ENCODE results near the gene CACNA1D. TPM values are rescaled to one million over a fixed set of nuclear protein-coding genes. Genes with fewer than 3 reads are reported as not detected.

Gene CACNA1D
- total RNA-seq, 2 donors from 2014 or later: 9.9 to 20.4 TPM

DNA sequence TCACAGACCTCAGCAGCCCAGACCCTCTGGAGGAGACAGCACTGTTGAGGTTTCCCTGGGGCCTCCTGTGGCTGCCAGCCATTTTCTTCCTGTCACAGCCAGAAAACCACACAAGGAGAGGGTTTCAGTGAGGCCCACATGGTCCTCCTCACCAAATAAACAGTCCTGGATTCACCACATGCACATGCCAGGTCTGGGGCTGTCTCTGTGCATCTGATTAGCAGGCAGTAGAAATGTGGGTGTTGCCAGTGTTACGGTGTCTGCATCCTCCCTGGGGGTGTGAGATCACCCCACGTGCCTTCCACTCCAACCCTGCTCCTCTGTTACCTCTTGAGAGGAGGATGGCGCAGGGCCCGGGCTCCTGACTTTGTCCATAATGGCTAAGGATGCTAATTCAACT is 211.4 kb downstream of the CACNA1D start:
- Histone ChIP-seq H3K27ac (peak overlapping the region in 2 of 4 donors; percentile 36 to 59), H3K4me1 (peaks cover 25% of the 10 kb centered on the region), H3K27me3 (no peaks in the 10 kb centered on the region), H3K36me3 (replicated peaks in 1 of 2; ENCODE audit: insufficient read depth in 1 of 2, low read depth in 2 of 2) (no peaks in the 10 kb centered on the region), H3K9me3 (no peaks in the 10 kb centered on the region), H3K4me3 (no peak overlapping the region)
- ATAC-seq (no peak), DNase-seq (no peak)
- WGBS, 2 donors: 76 to 80% methylated on average over 4 of the region's 4 CpGs
- intact Hi-C loops (cut with DNase I): loop anchor here (10.0 kb wide), 1 partner anchor 331 kb away; no protein-coding TSS in a partner anchor
- TF ChIP-seq, protein P1, sequence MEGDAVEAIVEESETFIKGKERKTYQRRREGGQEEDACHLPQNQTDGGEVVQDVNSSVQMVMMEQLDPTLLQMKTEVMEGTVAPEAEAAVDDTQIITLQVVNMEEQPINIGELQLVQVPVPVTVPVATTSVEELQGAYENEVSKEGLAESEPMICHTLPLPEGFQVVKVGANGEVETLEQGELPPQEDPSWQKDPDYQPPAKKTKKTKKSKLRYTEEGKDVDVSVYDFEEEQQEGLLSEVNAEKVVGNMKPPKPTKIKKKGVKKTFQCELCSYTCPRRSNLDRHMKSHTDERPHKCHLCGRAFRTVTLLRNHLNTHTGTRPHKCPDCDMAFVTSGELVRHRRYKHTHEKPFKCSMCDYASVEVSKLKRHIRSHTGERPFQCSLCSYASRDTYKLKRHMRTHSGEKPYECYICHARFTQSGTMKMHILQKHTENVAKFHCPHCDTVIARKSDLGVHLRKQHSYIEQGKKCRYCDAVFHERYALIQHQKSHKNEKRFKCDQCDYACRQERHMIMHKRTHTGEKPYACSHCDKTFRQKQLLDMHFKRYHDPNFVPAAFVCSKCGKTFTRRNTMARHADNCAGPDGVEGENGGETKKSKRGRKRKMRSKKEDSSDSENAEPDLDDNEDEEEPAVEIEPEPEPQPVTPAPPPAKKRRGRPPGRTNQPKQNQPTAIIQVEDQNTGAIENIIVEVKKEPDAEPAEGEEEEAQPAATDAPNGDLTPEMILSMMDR (IDR thresholded peaks at IDR 0.05): no peak
- TF ChIP-seq POLR2A (IDR thresholded peaks at IDR 0.05): no peak

DNA sequence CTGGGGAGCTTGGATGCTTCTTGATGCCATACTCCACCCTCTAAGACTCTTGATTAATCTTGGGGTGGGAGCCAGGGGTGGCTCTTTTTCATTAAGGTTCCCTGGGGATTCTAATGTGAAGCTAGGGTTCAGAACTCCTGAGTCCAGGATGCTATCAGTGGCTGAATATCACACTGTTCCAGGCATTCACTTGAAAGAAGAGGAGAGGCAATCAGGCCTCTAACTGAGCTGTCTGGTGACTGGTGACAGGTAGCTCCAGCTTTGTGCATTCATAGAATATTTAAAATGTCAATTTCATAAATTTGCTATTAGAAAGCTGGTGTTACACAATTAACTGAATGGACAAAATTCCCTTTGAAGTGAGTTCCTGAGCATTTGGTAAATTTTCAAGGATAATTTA is 212.8 kb downstream of the CACNA1D start:
- no peaks in the 10 kb centered on the region for H3K36me3 ChIP-seq (replicated peaks in 1 of 2; ENCODE audit: insufficient read depth in 1 of 2, low read depth in 2 of 2)
- TF ChIP-seq, protein P1 (IDR thresholded peaks at IDR 0.05): no peak
- no peak for TF ChIP-seq POLR2A (IDR thresholded peaks at IDR 0.05)
- H3K9me3 ChIP-seq: no peaks in the 10 kb centered on the region
- intact Hi-C loops (cut with DNase I): loop anchor here (10.0 kb wide), 1 partner anchor 332 kb away; no protein-coding TSS in a partner anchor
- DNase-seq (no peak), ATAC-seq (no peak)
- no peak overlapping the region for H3K4me3 ChIP-seq
- peaks cover 25% of the 10 kb centered on the region for H3K4me1 ChIP-seq
- no peaks in the 10 kb centered on the region for H3K27me3 ChIP-seq
- H3K27ac ChIP-seq: no peak overlapping the region

DNA sequence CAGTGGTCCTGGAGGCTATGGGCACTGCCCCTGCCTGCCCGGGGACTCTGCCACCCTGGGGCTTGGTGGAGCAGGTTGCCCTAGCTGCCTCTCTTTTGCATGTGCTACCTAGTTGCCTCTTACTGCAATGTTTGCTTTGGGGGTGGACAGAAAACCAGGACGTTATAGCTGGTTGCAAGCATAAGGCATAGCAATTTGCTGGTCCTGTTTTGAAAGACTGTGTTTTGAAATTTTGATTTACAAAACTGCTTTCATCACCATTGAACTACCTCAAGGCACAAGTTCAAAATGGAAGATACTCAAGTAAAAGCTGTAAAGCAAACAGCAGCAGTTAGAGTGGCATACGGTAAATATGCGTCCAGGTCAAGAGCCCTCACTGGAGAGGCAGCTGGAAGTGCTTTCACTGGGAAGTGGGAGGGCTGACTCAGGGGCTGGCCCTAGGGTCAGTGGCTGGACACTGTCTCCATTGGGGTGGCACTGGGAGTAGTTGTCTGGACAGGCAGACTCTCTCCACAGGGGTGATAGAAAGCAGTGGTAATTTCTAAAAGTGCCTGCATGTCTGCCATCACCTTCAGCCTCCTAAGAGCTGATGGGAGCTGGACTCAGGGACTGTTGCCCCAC is 213.7 kb downstream of the CACNA1D start:
- no peak for TF ChIP-seq POLR2A (IDR thresholded peaks at IDR 0.05)
- TF ChIP-seq, protein P1 (IDR thresholded peaks at IDR 0.05): no peak
- Histone ChIP-seq H3K36me3 (replicated peaks in 1 of 2; ENCODE audit: insufficient read depth in 1 of 2, low read depth in 2 of 2) (no peaks in the 10 kb centered on the region), H3K4me3 (no peak overlapping the region), H3K4me1 (peaks cover 25% of the 10 kb centered on the region), H3K27ac (no peak overlapping the region), H3K9me3 (no peaks in the 10 kb centered on the region), H3K27me3 (no peaks in the 10 kb centered on the region)
- WGBS, 2 donors: 16 to 27% methylated on average over 4 of the region's 4 CpGs
- ATAC-seq (no peak), DNase-seq (no peak)
- intact Hi-C loops (cut with DNase I): loop anchor here (10.0 kb wide), 1 partner anchor 333 kb away; no protein-coding TSS in a partner anchor

DNA sequence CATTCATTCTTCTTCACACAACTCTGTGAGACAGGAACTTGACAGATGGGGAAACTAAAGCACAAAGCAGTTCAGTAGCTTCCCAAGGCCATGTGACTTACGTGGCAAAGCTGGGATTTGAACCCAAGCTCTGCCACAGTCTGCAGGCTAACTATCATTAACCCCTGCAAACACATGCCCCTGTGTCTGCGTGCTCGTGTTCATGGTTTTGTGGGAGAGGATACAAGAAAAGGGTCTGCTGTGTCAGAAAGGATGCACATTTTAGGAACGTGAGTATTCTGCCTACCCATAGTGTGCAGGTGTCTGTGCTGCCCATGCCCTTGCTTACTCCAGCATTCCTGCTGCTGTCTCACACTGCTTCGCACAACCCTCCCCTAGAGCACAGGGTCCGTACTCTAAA is 214.8 kb downstream of the CACNA1D start:
- Histone ChIP-seq H3K4me1 (peaks cover 25% of the 10 kb centered on the region), H3K4me3 (no peak overlapping the region), H3K36me3 (replicated peaks in 1 of 2; ENCODE audit: insufficient read depth in 1 of 2, low read depth in 2 of 2) (no peaks in the 10 kb centered on the region), H3K27ac (no peak overlapping the region), H3K9me3 (no peaks in the 10 kb centered on the region), H3K27me3 (no peaks in the 10 kb centered on the region)
- WGBS, 2 donors: 71 to 75% methylated on average over 6 of the region's 6 CpGs
- ATAC-seq (no peak), DNase-seq (no peak)
- intact Hi-C loops (cut with DNase I): loop anchor here (10.0 kb wide), 1 partner anchor 334 kb away; no protein-coding TSS in a partner anchor
- TF ChIP-seq, protein P1 (IDR thresholded peaks at IDR 0.05): no peak
- no peak for TF ChIP-seq POLR2A (IDR thresholded peaks at IDR 0.05)

Measured in body of pancreas (tissue), 4 donors.